Stimulated activated memory B cell treated with anti-CD40 and anti-IgM and Interleukin-4, amounts not matched to agents 10 μg/mL and 1 μg/mL and 100 μg/mL, for 72 hours (primary cell): ENCODE data around the gene FEM1A.
A peak's percentile ranks its signal among the peaks of the same experiment; 100 is the strongest.
"Not testable (repeated sequence)": the region's sequence is repeated elsewhere in the genome, so short reads cannot be mapped to it uniquely, and the experiment has no call there.

ENCODE experiments used
- ATAC-seq: fragments of 150-1000 bp; cut with Tn5 transposase; 2 replicates; pipeline ENCODE4 v1.10.0; 2021
- H3K27ac Mint-ChIP-seq: one replicate; pipeline ENCODE4 v1.8.0; 2022; ENCODE audit warnings: mild to moderate bottlenecking, mixed read lengths
- H3K27me3 Mint-ChIP-seq: one replicate; pipeline ENCODE4 v1.8.0; 2022; ENCODE audit warnings: mixed read lengths
- H3K36me3 Mint-ChIP-seq: one replicate; pipeline ENCODE4 v1.8.0; 2022; ENCODE audit warnings: mixed read lengths
- H3K4me1 Mint-ChIP-seq: one replicate; pipeline ENCODE4 v1.8.0; 2022; ENCODE audit warnings: mixed read lengths
- H3K4me3 Mint-ChIP-seq: one replicate; pipeline ENCODE4 v1.8.0; 2022; ENCODE audit warnings: mild to moderate bottlenecking, moderate library complexity, mixed read lengths
- H3K9me3 Mint-ChIP-seq: one replicate; pipeline ENCODE4 v1.8.0; 2022; ENCODE audit warnings: mixed read lengths

The FEM1A gene

GRCh38 chr19:4791183-4792018, at the start of gene FEM1A:
FEM1A (plus strand) TSS chr19:4791734; CDS start chr19:4791855, 121 bp downstream.
- H3K9me3 Mint-ChIP-seq = no peaks in the 10 kb centered on the region
- peaks cover 13% of the 10 kb centered on the region for H3K36me3 Mint-ChIP-seq
- H3K4me1 Mint-ChIP-seq = peaks cover 39% of the 10 kb centered on the region
- peak within 1 kb of the TSS; percentile 72 for H3K4me3 Mint-ChIP-seq
- peak within 1 kb of the TSS; percentile 85 for H3K27ac Mint-ChIP-seq
- peak; percentile 99 for ATAC-seq
- H3K27me3 Mint-ChIP-seq = no peaks in the 10 kb centered on the region

GRCh38 chr19:4742723-4743646, 48.5 kb upstream of the FEM1A start:
- ATAC-seq = no peak
- Mint-ChIP-seq H3K4me3 (no peak overlapping the region), H3K9me3 (no peaks in the 10 kb centered on the region), H3K27me3 (peaks cover 48% of the 10 kb centered on the region), H3K36me3 (no peaks in the 10 kb centered on the region), H3K27ac (no peak overlapping the region), H3K4me1 (peaks cover 6% of the 10 kb centered on the region)

GRCh38 chr19:4744451-4745174, 46.9 kb upstream of the FEM1A start:
- Mint-ChIP-seq H3K9me3 (no peaks in the 10 kb centered on the region), H3K4me1 (no peaks in the 10 kb centered on the region), H3K4me3 (no peak overlapping the region), H3K27ac (no peak overlapping the region), H3K36me3 (no peaks in the 10 kb centered on the region), H3K27me3 (peaks cover 46% of the 10 kb centered on the region)
- no peak for ATAC-seq

- not testable (repeated sequence) for H3K4me3 Mint-ChIP-seq, H3K4me1 Mint-ChIP-seq, ATAC-seq, H3K27ac Mint-ChIP-seq, H3K36me3 Mint-ChIP-seq, H3K9me3 Mint-ChIP-seq
- H3K27me3 Mint-ChIP-seq = peaks cover 51% of the 10 kb centered on the region
Observed at GRCh38 chr19:4745175-4745574, 46.4 kb upstream of the FEM1A start.

- Mint-ChIP-seq H3K4me3 (no peak overlapping the region), H3K36me3 (no peaks in the 10 kb centered on the region), H3K9me3 (no peaks in the 10 kb centered on the region), H3K27me3 (peaks cover 55% of the 10 kb centered on the region), H3K4me1 (no peaks in the 10 kb centered on the region), H3K27ac (no peak overlapping the region)
- no peak for ATAC-seq
Observed at GRCh38 chr19:4745986-4746385, 45.5 kb upstream of the FEM1A start.

- Mint-ChIP-seq H3K9me3 (no peaks in the 10 kb centered on the region), H3K27ac (no peak overlapping the region), H3K27me3 (peaks cover 50% of the 10 kb centered on the region), H3K4me3 (no peak overlapping the region), H3K36me3 (no peaks in the 10 kb centered on the region), H3K4me1 (no peaks in the 10 kb centered on the region)
- no peak for ATAC-seq
Observed at GRCh38 chr19:4748185-4748584, 43.3 kb upstream of the FEM1A start.

- no peak for ATAC-seq
- Mint-ChIP-seq H3K36me3 (no peaks in the 10 kb centered on the region), H3K27me3 (peaks cover 46% of the 10 kb centered on the region), H3K27ac (no peak overlapping the region), H3K9me3 (no peaks in the 10 kb centered on the region), H3K4me1 (no peaks in the 10 kb centered on the region), H3K4me3 (no peak overlapping the region)
Observed at GRCh38 chr19:4748589-4748988, 42.9 kb upstream of the FEM1A start.

GRCh38 chr19:4749870-4750590, 41.5 kb upstream of the FEM1A start:
- H3K36me3 Mint-ChIP-seq = no peaks in the 10 kb centered on the region
- ATAC-seq = no peak
- no peak overlapping the region for H3K27ac Mint-ChIP-seq
- no peak overlapping the region for H3K4me3 Mint-ChIP-seq
- H3K4me1 Mint-ChIP-seq = no peaks in the 10 kb centered on the region
- no peaks in the 10 kb centered on the region for H3K9me3 Mint-ChIP-seq
- H3K27me3 Mint-ChIP-seq = peaks cover 45% of the 10 kb centered on the region

GRCh38 chr19:4754248-4754647, 37.3 kb upstream of the FEM1A start:
- no peaks in the 10 kb centered on the region for H3K4me1 Mint-ChIP-seq
- H3K27me3 Mint-ChIP-seq = peaks cover 34% of the 10 kb centered on the region
- no peaks in the 10 kb centered on the region for H3K36me3 Mint-ChIP-seq
- H3K4me3 Mint-ChIP-seq = no peak overlapping the region
- no peak for ATAC-seq
- H3K27ac Mint-ChIP-seq = no peak overlapping the region
- no peaks in the 10 kb centered on the region for H3K9me3 Mint-ChIP-seq

GRCh38 chr19:4755459-4755858, 36.1 kb upstream of the FEM1A start:
- Mint-ChIP-seq H3K36me3 (no peaks in the 10 kb centered on the region), H3K9me3 (no peaks in the 10 kb centered on the region), H3K4me3 (no peak overlapping the region), H3K27me3 (peaks cover 27% of the 10 kb centered on the region), H3K4me1 (no peaks in the 10 kb centered on the region), H3K27ac (no peak overlapping the region)
- no peak for ATAC-seq

GRCh38 chr19:4758082-4758481, 33.5 kb upstream of the FEM1A start:
- H3K4me1 Mint-ChIP-seq = no peaks in the 10 kb centered on the region
- H3K4me3 Mint-ChIP-seq = no peak overlapping the region
- peaks cover 36% of the 10 kb centered on the region for H3K27me3 Mint-ChIP-seq
- ATAC-seq = no peak
- no peaks in the 10 kb centered on the region for H3K36me3 Mint-ChIP-seq
- no peaks in the 10 kb centered on the region for H3K9me3 Mint-ChIP-seq
- no peak overlapping the region for H3K27ac Mint-ChIP-seq

- H3K4me3 Mint-ChIP-seq = no peak overlapping the region
- H3K27ac Mint-ChIP-seq = no peak overlapping the region
- no peaks in the 10 kb centered on the region for H3K36me3 Mint-ChIP-seq
- H3K4me1 Mint-ChIP-seq = no peaks in the 10 kb centered on the region
- no peak for ATAC-seq
- peaks cover 42% of the 10 kb centered on the region for H3K27me3 Mint-ChIP-seq
- no peaks in the 10 kb centered on the region for H3K9me3 Mint-ChIP-seq
Observed at GRCh38 chr19:4758659-4759058, 32.9 kb upstream of the FEM1A start.

GRCh38 chr19:4759388-4760284, 31.9 kb upstream of the FEM1A start:
- Mint-ChIP-seq H3K4me3 (peak overlapping the region; percentile 31), H3K9me3 (no peaks in the 10 kb centered on the region), H3K4me1 (no peaks in the 10 kb centered on the region), H3K27ac (no peak overlapping the region), H3K27me3 (peaks cover 52% of the 10 kb centered on the region), H3K36me3 (no peaks in the 10 kb centered on the region)
- peak; percentile 87 for ATAC-seq

GRCh38 chr19:4760285-4760650, 31.3 kb upstream of the FEM1A start:
- Mint-ChIP-seq H3K9me3 (no peaks in the 10 kb centered on the region), H3K27ac (no peak overlapping the region), H3K36me3 (no peaks in the 10 kb centered on the region), H3K4me1 (no peaks in the 10 kb centered on the region), H3K27me3 (peaks cover 58% of the 10 kb centered on the region), H3K4me3 (no peak overlapping the region)
- no peak for ATAC-seq
